Activated T-helper 2 cell treated with anti-CD3 and anti-CD28 coated beads, Interferon-gamma antibody, Interleukin-2, Interleukin-4, amounts not matched to agents 10 μg/mL and 5 μg/mL and 100 μg/mL, durations not matched to agents 14 hours and 24 hours and 36 hours (primary cell): Measurements from ENCODE around the gene GPR85. TPM values are rescaled to one million over a fixed set of nuclear protein-coding genes. Genes with fewer than 3 reads are reported as not detected.
"Not testable (repeated sequence)": the region's sequence is repeated elsewhere in the genome, so short reads cannot be mapped to it uniquely, and the experiment has no call there.

Source experiments
- DNase-seq: peaks from one replicate; pipeline ENCODE4 v3.0.0; 2021; ENCODE audit warnings: low spot score
- H3K27ac Mint-ChIP-seq: one replicate; pipeline ENCODE4 v1.8.0; 2021; ENCODE audit warnings: mixed read lengths
- H3K27me3 Mint-ChIP-seq: one replicate; pipeline ENCODE4 v1.8.0; 2021; ENCODE audit warnings: low read depth, mixed read lengths
- H3K36me3 Mint-ChIP-seq: one replicate; pipeline ENCODE4 v1.8.0; 2021; ENCODE audit warnings: low read depth, mixed read lengths
- H3K4me1 Mint-ChIP-seq: one replicate; pipeline ENCODE4 v1.8.0; 2021; ENCODE audit warnings: low read depth, mixed read lengths
- H3K4me3 Mint-ChIP-seq: one replicate; pipeline ENCODE4 v1.8.0; 2021; ENCODE audit warnings: low read depth, mild to moderate bottlenecking, moderate library complexity, mixed read lengths
- H3K9me3 Mint-ChIP-seq: one replicate; pipeline ENCODE4 v1.8.0; 2021; ENCODE audit warnings: mixed read lengths
- intact Hi-C: fragments of 100-400 bp; cut with micrococcal nuclease; formaldehyde crosslinking; loops from one replicate; pipeline ENCODE4 v1.15.1; 2023
- total RNA-seq: library from RNA; stranded (reverse); gene quantifications from 2 replicates; pipeline ENCODE4 v1.2.3, GENCODE V29; 2022

GPR85 gene
- total RNA-seq, 1 donor from 2014 or later, result not detected

- peaks cover 5% of the 10 kb centered on the region for H3K27me3 Mint-ChIP-seq
- no peak overlapping the region for H3K27ac Mint-ChIP-seq
- DNase-seq, result no peak
- H3K4me1 Mint-ChIP-seq, result no peaks in the 10 kb centered on the region
- no peaks in the 10 kb centered on the region for H3K9me3 Mint-ChIP-seq
- H3K36me3 Mint-ChIP-seq, result no peaks in the 10 kb centered on the region
- H3K4me3 Mint-ChIP-seq, result no peak overlapping the region
- intact Hi-C loops, result no loop called here
Measured at GRCh38 chr7:113076703-113077102, 9.9 kb downstream of the GPR85 start.

- Mint-ChIP-seq H3K4me1 (no peaks in the 10 kb centered on the region), H3K27ac (no peak overlapping the region), H3K27me3 (peaks cover 4% of the 10 kb centered on the region), H3K9me3 (no peaks in the 10 kb centered on the region), H3K36me3 (no peaks in the 10 kb centered on the region), H3K4me3 (no peak overlapping the region)
- DNase-seq, result no peak
- intact Hi-C loops, result no loop called here
Measured at GRCh38 chr7:113071465-113071864, 15.2 kb downstream of the GPR85 start.

- Mint-ChIP-seq H3K4me3 (no peak overlapping the region), H3K4me1 (no peaks in the 10 kb centered on the region), H3K36me3 (no peaks in the 10 kb centered on the region), H3K27me3 (peaks cover 10% of the 10 kb centered on the region), H3K9me3 (no peaks in the 10 kb centered on the region), H3K27ac (no peak overlapping the region)
- intact Hi-C loops, result no loop called here
- no peak for DNase-seq
Measured at GRCh38 chr7:113062499-113062898, 24.1 kb downstream of the GPR85 start.

- H3K4me1 Mint-ChIP-seq, result no peaks in the 10 kb centered on the region
- no peak for DNase-seq
- H3K4me3 Mint-ChIP-seq, result no peak overlapping the region
- no peaks in the 10 kb centered on the region for H3K9me3 Mint-ChIP-seq
- no peaks in the 10 kb centered on the region for H3K36me3 Mint-ChIP-seq
- H3K27ac Mint-ChIP-seq, result no peak overlapping the region
- peaks cover 10% of the 10 kb centered on the region for H3K27me3 Mint-ChIP-seq
- intact Hi-C loops, result no loop called here
Measured at GRCh38 chr7:113060100-113060499, 26.5 kb downstream of the GPR85 start.

- Mint-ChIP-seq H3K27ac (no peak overlapping the region), H3K4me3 (no peak overlapping the region), H3K36me3 (no peaks in the 10 kb centered on the region), H3K4me1 (no peaks in the 10 kb centered on the region), H3K9me3 (no peaks in the 10 kb centered on the region), H3K27me3 (peaks cover 5% of the 10 kb centered on the region)
- no peak for DNase-seq
- intact Hi-C loops, result no loop called here
Measured at GRCh38 chr7:113054938-113055337, 31.7 kb downstream of the GPR85 start.

GRCh38 chr7:113054272-113054671 lies 32.4 kb downstream of the GPR85 start:
- H3K27me3 Mint-ChIP-seq, H3K4me1 Mint-ChIP-seq, DNase-seq, H3K36me3 Mint-ChIP-seq, H3K27ac Mint-ChIP-seq, H3K9me3 Mint-ChIP-seq, H3K4me3 Mint-ChIP-seq, intact Hi-C loops: not testable (repeated sequence)

GRCh38 chr7:113049221-113049620 lies 37.4 kb downstream of the GPR85 start:
- H3K4me1 Mint-ChIP-seq, H3K4me3 Mint-ChIP-seq, intact Hi-C loops, H3K27me3 Mint-ChIP-seq, DNase-seq, H3K9me3 Mint-ChIP-seq, H3K36me3 Mint-ChIP-seq, H3K27ac Mint-ChIP-seq: not testable (repeated sequence)

- Mint-ChIP-seq H3K36me3 (no peaks in the 10 kb centered on the region), H3K27me3 (no peaks in the 10 kb centered on the region), H3K4me3 (no peak overlapping the region), H3K27ac (no peak overlapping the region), H3K4me1 (no peaks in the 10 kb centered on the region), H3K9me3 (no peaks in the 10 kb centered on the region)
- intact Hi-C loops, result no loop called here
- no peak for DNase-seq
Measured at GRCh38 chr7:113046453-113046852, 40.2 kb downstream of the GPR85 start.

GRCh38 chr7:113045379-113045778 lies 41.2 kb downstream of the GPR85 start:
- intact Hi-C loops, result no loop called here
- H3K27me3 Mint-ChIP-seq, result no peaks in the 10 kb centered on the region
- H3K9me3 Mint-ChIP-seq, result no peaks in the 10 kb centered on the region
- H3K4me1 Mint-ChIP-seq, result no peaks in the 10 kb centered on the region
- no peak for DNase-seq
- no peak overlapping the region for H3K27ac Mint-ChIP-seq
- no peak overlapping the region for H3K4me3 Mint-ChIP-seq
- H3K36me3 Mint-ChIP-seq, result no peaks in the 10 kb centered on the region

- no peaks in the 10 kb centered on the region for H3K4me1 Mint-ChIP-seq
- no peaks in the 10 kb centered on the region for H3K9me3 Mint-ChIP-seq
- intact Hi-C loops, result no loop called here
- no peak overlapping the region for H3K4me3 Mint-ChIP-seq
- no peaks in the 10 kb centered on the region for H3K27me3 Mint-ChIP-seq
- H3K36me3 Mint-ChIP-seq, result no peaks in the 10 kb centered on the region
- no peak for DNase-seq
- no peak overlapping the region for H3K27ac Mint-ChIP-seq
Measured at GRCh38 chr7:113044394-113044793, 42.2 kb downstream of the GPR85 start.

- Mint-ChIP-seq H3K27me3 (no peaks in the 10 kb centered on the region), H3K27ac (no peak overlapping the region), H3K4me3 (no peak overlapping the region), H3K36me3 (no peaks in the 10 kb centered on the region), H3K9me3 (no peaks in the 10 kb centered on the region), H3K4me1 (no peaks in the 10 kb centered on the region)
- intact Hi-C loops, result no loop called here
- DNase-seq, result no peak
Measured at GRCh38 chr7:113040849-113041248, 45.8 kb downstream of the GPR85 start.

- no peak for DNase-seq
- intact Hi-C loops, result no loop called here
- no peak overlapping the region for H3K4me3 Mint-ChIP-seq
- H3K9me3 Mint-ChIP-seq, result no peaks in the 10 kb centered on the region
- H3K36me3 Mint-ChIP-seq, result no peaks in the 10 kb centered on the region
- no peaks in the 10 kb centered on the region for H3K4me1 Mint-ChIP-seq
- no peak overlapping the region for H3K27ac Mint-ChIP-seq
- peaks cover 2% of the 10 kb centered on the region for H3K27me3 Mint-ChIP-seq
Measured at GRCh38 chr7:113033959-113034358, 52.7 kb downstream of the GPR85 start.
